Activated naive CD4-positive, alpha-beta T cell treated with anti-CD3 and anti-CD28 coated beads, Interleukin-2, amount 50 U/mL, for 16 hours (primary cell): ENCODE data around the gene RPS6KA5.
"Not testable (repeated sequence)": the region's sequence is repeated elsewhere in the genome, so short reads cannot be mapped to it uniquely, and the experiment has no call there.

Experiments
- DNase-seq: peaks from one replicate; pipeline ENCODE4 v3.0.0-alpha.2; 2020

The RPS6KA5 gene

DNA sequence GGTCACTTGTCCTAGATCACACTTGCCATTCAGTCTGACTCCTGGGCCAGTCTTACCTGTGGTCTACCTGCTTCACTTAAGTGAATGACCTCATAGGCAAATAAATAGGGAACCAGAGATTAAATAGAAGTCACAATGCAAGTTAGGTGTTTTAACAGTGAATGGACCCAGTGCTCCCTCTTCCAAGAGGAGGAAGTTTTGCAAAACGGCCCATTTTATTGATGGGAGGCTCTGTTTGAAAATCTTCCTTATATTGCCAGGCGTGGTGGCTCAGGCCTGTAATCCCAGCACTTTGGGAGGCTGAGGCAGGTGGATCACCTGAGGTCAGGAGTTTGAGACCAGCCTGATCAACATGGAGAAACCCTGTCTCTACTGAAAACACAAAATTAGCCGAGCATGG, 79.8 kb downstream of the RPS6KA5 start:
- DNase-seq, result not testable (repeated sequence)

DNA sequence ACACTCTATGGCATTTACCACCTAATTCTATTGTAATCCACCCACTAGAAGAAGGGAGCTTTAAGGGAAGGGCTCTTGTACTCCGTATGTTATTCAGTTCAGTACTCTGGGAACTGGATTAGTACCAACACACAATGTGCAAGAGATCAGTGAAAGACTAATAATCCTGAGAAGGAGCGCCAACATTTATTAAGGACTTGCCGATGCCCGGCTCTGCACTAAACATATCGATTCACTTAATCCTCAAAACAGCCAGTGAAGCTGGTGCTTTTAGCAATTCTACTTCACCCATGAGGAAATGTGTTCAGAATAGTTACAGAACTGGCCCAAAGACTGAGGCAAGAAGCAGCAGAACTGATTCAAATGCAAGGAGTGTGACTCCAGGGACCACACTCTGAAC, 80.9 kb downstream of the RPS6KA5 start:
- DNase-seq, result no peak

GRCh38 chr14:90976101-90976500, 84.3 kb downstream of the RPS6KA5 start:
- no peak for DNase-seq

DNA sequence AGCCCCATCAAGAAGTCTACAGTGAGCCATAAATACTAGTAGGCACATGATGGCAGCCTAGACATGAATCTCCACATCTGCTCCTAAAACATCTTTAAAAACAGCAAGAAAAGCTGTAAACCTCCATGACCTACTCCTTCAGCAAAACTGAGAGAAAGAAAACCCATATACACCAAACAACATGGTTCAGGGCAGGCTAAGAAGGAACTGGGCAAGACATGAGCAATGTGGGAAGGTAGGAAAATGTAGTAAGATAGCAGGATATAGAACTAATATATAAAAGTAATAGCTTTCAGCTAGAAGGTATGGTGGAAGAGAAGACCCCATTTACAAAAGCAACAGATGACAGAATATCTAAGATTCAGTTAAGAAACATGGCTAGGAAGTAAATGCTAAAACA, 88.8 kb downstream of the RPS6KA5 start:
- DNase-seq, result no peak

DNA sequence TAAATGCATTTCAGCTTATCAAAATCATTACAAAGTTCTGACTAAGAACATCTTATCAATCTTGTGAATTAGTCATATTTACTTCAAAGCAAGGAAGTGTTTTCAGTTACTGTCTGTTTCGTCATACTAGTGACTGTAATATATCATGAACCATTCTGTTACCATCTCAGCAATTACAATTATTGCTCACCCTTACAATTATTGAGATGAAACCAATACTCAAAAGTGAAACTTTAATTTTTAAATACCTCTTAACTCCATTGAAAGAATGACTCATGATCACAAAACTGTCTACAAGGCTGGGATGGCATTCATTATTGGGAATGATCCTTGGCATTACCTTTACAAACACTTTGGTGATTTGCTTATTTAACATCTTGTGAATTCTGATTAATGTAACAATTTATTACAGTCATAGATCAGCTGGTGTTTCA, 90.3 kb downstream of the RPS6KA5 start:
- no peak for DNase-seq

- DNase-seq, result no peak
Measured at GRCh38 chr14:90969531-90970166, 90.8 kb downstream of the RPS6KA5 start.

DNA sequence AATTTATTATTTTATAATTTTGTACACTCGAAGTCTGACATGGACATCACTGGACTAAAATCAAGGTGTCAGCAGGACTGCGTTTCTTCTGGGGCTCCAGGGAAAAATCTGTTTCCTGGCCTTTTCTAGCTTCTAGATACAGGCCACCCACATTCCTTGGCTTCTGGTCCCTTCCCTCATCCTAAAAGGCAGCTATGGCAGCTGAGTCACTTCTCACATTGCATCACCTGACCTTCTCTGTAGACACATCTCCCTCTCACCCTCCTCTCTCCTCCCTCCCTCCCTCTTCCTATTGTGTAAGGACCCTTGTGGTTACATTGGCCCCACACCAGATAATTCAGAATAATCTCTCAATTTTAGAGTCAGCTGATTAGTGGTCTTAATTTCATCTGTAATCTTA, 92.4 kb downstream of the RPS6KA5 start:
- no peak for DNase-seq

- no peak for DNase-seq
Measured at GRCh38 chr14:90966493-90966892, 93.9 kb downstream of the RPS6KA5 start.

- no peak for DNase-seq
Measured at GRCh38 chr14:90965765-90966164, 94.7 kb downstream of the RPS6KA5 start.

GRCh38 chr14:90963343-90963742, 97.1 kb downstream of the RPS6KA5 start:
- no peak for DNase-seq

GRCh38 chr14:90962505-90963109, 97.8 kb downstream of the RPS6KA5 start:
- DNase-seq, result no peak

DNA sequence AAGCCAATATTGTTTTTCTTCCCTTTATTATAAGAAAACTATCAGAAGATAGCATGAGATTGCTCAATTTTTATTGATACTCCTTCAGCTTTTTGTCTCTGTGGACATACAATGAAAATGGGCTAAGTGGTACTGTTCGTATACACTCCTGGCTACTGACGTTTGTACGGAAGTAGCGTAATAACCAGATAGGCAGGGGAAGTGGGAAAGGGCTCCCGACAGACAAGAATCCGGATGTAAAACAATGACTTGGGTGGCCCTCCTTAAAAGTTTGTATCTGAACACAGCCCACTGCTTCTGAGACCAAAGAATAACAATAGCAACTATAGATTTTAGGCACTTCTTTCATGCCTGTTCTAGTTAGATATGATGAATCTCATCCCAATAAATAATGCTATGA, 99.6 kb downstream of the RPS6KA5 start:
- DNase-seq, result no peak

- no peak for DNase-seq
Measured at GRCh38 chr14:90959344-90959743, 101.1 kb downstream of the RPS6KA5 start.

DNA sequence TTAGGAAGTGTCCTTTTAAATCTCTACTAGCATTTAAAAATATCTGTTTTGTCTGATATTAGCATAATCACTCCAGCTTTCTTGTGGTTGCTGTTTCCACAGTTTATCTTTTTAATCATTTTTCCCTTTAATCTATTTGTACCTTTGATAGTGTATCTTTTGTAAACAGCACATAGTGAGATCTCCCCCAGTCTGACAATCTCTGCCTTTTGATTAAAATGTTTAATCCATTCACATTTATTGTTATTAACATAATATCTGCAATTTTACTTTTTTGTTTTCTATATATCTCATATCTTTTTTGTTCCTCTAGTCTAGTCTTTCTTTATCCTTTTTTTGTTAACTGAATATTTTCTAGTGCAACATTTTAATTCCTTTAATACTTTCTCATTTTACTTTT, 104.2 kb downstream of the RPS6KA5 start:
- DNase-seq, result no peak

DNA sequence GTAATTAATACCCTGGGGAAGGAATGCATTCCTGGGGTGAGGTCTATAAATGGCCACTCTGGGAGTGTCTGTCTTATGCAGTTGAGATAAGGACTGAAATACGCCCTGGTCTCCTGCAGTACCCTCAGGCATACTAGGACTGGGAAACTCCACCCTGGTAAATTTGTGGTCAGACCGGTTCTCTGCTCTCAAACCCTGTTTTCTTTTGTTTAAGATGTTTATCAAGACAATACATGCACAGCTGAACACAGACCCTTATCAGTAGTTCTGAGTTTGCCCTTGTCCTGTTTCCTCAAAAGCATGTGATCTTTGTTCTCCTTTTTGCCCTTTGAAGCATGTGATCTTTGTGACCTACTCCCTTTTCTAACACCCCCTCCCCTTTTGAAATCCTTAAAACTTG, 106.8 kb downstream of the RPS6KA5 start:
- not testable (repeated sequence) for DNase-seq

- no peak for DNase-seq
Measured at GRCh38 chr14:90943367-90943766, 117.1 kb downstream of the RPS6KA5 start.

GRCh38 chr14:90942511-90942910, 117.9 kb downstream of the RPS6KA5 start:
- no peak for DNase-seq

DNA sequence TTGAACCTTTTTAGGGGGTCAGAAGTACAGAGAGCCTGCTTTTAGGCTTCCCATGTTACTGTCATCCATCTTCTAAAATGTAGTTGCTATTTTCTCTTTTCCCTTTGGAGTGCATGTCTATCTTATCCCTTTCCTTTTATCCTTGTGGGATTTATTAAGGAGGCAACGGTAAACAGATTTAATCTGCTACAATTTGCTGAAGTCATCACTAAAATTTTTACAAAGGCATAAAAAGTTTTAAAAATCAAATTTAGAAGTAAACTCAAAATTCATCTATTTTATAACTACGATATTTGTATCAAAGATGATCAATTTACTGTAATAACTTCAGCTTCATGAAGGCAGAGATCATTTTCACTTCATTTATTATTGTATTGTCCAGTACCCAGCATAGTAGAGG, 118.7 kb downstream of the RPS6KA5 start:
- DNase-seq, result no peak

GRCh38 chr14:90940318-90940962, 120.0 kb downstream of the RPS6KA5 start:
- DNase-seq, result no peak

GRCh38 chr14:90939252-90939795, 121.1 kb downstream of the RPS6KA5 start:
- DNase-seq, result not testable (repeated sequence)

- DNase-seq, result no peak
Measured at GRCh38 chr14:90938615-90939014, 121.8 kb downstream of the RPS6KA5 start.

GRCh38 chr14:90936757-90937440, 123.5 kb downstream of the RPS6KA5 start:
- DNase-seq, result no peak

GRCh38 chr14:90924621-90925340, 135.7 kb downstream of the RPS6KA5 start:
- DNase-seq, result no peak
